Lower lobe of right lung (tissue), 2 donors: Measurements from ENCODE around the gene GATC. TPM values are rescaled to one million over a fixed set of nuclear protein-coding genes. Genes with fewer than 3 reads are reported as not detected.

Source experiments
- ATAC-seq, 2 donors: fragments of 200-7000 bp; cut with Tn5 transposase; one replicate each; pipeline ENCODE4 v1.9.1; 2020 to 2022; ENCODE audit warnings: mild to moderate bottlenecking in 2 of 2, moderate library complexity in 2 of 2
- DNase-seq: peaks from one replicate; pipeline ENCODE4 v3.0.0-alpha.2; 2020
- H3K27ac ChIP-seq: fragments of 200-600 bp; one replicate; pipeline ENCODE4 v1.8.0; 2022
- H3K27me3 ChIP-seq: fragments of 200-600 bp; one replicate; pipeline ENCODE4 v1.8.0; 2022; ENCODE audit warnings: low read depth
- H3K36me3 ChIP-seq: fragments of 200-600 bp; one replicate; pipeline ENCODE4 v1.8.0; 2022; ENCODE audit warnings: mild to moderate bottlenecking
- H3K4me1 ChIP-seq: fragments of 200-600 bp; one replicate; pipeline ENCODE4 v1.8.0; 2022
- H3K4me3 ChIP-seq: fragments of 200-600 bp; one replicate; pipeline ENCODE4 v1.8.0; 2022; ENCODE audit warnings: mild to moderate bottlenecking
- H3K9me3 ChIP-seq: fragments of 200-600 bp; one replicate; pipeline ENCODE4 v1.8.0; 2022
- CTCF ChIP-seq: fragments of 200-600 bp; IDR thresholded peaks from one replicate; pipeline ENCODE4 v1.8.0; 2022; ENCODE audit warnings: antibody characterized with exemption, mild to moderate bottlenecking
- intact Hi-C: fragments of 100-400 bp; cut with DNase I; formaldehyde crosslinking; loops from one replicate; pipeline ENCODE4 v1.11.0; 2022
- total RNA-seq: library from RNA; stranded (reverse); fragmentation: NEBNext Ultra II Directional; extraction: Animal tissue kit (Norgen Biotek cat#: 25700); gene quantifications from one replicate; pipeline ENCODE4 v1.2.1, GENCODE V29; 2021
- donor health status: DM: no; HTN: yes; CAD: no; lungs with severe emphysema.

GATC gene
- total RNA-seq, 1 donor from 2014 or later: 31.7 TPM

- H3K36me3 ChIP-seq: peaks cover 100% of the 10 kb centered on the region
- no peak for TF ChIP-seq CTCF
- H3K27ac ChIP-seq: no peak overlapping the region
These were observed 15.9 kb downstream of the GATC start for GRCh38 chr12:120462099-120462640.

GRCh38 chr12:120463712-120464111 is 17.5 kb downstream of the GATC start:
- H3K4me3 ChIP-seq: no peak overlapping the region
- peaks cover 89% of the 10 kb centered on the region for H3K36me3 ChIP-seq
- peaks cover 27% of the 10 kb centered on the region for H3K4me1 ChIP-seq
- no peak for TF ChIP-seq CTCF
- no peak overlapping the region for H3K27ac ChIP-seq
- no peaks in the 10 kb centered on the region for H3K27me3 ChIP-seq
- DNase-seq (no peak), ATAC-seq (no peak)
- H3K9me3 ChIP-seq: no peaks in the 10 kb centered on the region
- intact Hi-C loops: no loop called here

More at GRCh38 chr12:120462099-120462640, 15.9 kb downstream of the GATC start:
- no peaks in the 10 kb centered on the region for H3K27me3 ChIP-seq
- H3K9me3 ChIP-seq: no peaks in the 10 kb centered on the region
- ATAC-seq: no peak
- DNase-seq: no peak
- intact Hi-C loops: no loop called here
- H3K4me1 ChIP-seq: peaks cover 12% of the 10 kb centered on the region
- H3K4me3 ChIP-seq: no peak overlapping the region

GRCh38 chr12:120465756-120466155 is 19.5 kb downstream of the GATC start:
- no peak for TF ChIP-seq CTCF
- intact Hi-C loops: no loop called here

GRCh38 chr12:120466560-120467315 is 20.5 kb downstream of the GATC start:
- ATAC-seq: no peak
- peaks cover 59% of the 10 kb centered on the region for H3K36me3 ChIP-seq

More at GRCh38 chr12:120465756-120466155, 19.5 kb downstream of the GATC start:
- H3K4me1 ChIP-seq: peaks cover 36% of the 10 kb centered on the region
- peaks cover 69% of the 10 kb centered on the region for H3K36me3 ChIP-seq
- DNase-seq (no peak), ATAC-seq (no peak)
- H3K27ac ChIP-seq: no peak overlapping the region
- H3K27me3 ChIP-seq: no peaks in the 10 kb centered on the region
- H3K4me3 ChIP-seq: no peak overlapping the region
- no peaks in the 10 kb centered on the region for H3K9me3 ChIP-seq

GRCh38 chr12:120467439-120467838 is 21.2 kb downstream of the GATC start:
- Histone ChIP-seq H3K4me1 (peaks cover 36% of the 10 kb centered on the region), H3K27ac (no peak overlapping the region), H3K4me3 (no peak overlapping the region), H3K9me3 (no peaks in the 10 kb centered on the region), H3K27me3 (no peaks in the 10 kb centered on the region), H3K36me3 (peaks cover 52% of the 10 kb centered on the region)
- ATAC-seq (no peak), DNase-seq (no peak)
- no peak for TF ChIP-seq CTCF
- intact Hi-C loops: no loop called here

More at GRCh38 chr12:120466560-120467315, 20.5 kb downstream of the GATC start:
- H3K27ac ChIP-seq: no peak overlapping the region
- H3K9me3 ChIP-seq: no peaks in the 10 kb centered on the region
- peaks cover 36% of the 10 kb centered on the region for H3K4me1 ChIP-seq
- intact Hi-C loops: no loop called here
- no peak for DNase-seq
- peak; percentile 50 for TF ChIP-seq CTCF
- H3K4me3 ChIP-seq: no peak overlapping the region
- no peaks in the 10 kb centered on the region for H3K27me3 ChIP-seq
